Skin of body (tissue), 2 donors: ENCODE data around the gene COL24A1. TPM values are rescaled to one million over a fixed set of nuclear protein-coding genes. Genes with fewer than 3 reads are reported as not detected.
"Not testable (repeated sequence)": the region's sequence is repeated elsewhere in the genome, so short reads cannot be mapped to it uniquely, and the experiment has no call there.

Experiments used
- DNase-seq: peaks from one replicate; lab custom pipeline; 2025; lab: John Stamatoyannopoulos, UW
- total RNA-seq: library from RNA; depleted of rRNA; stranded (reverse); fragments of >200 nt; gene quantifications from one replicate; pipeline ENCODE4 v1.2.3, GENCODE V29; 2014

COL24A1 gene
- total RNA-seq, 1 donor from 2014 or later = 5.6 TPM

- no peak for DNase-seq
Measured at GRCh38 chr1:86084998-86085397, 71.6 kb downstream of the COL24A1 start.

GRCh38 chr1:86082183-86082582, 74.4 kb downstream of the COL24A1 start:
- no peak for DNase-seq

GRCh38 chr1:86072474-86072873, 84.1 kb downstream of the COL24A1 start:
- not testable (repeated sequence) for DNase-seq

- not testable (repeated sequence) for DNase-seq
Measured at GRCh38 chr1:86071870-86072269, 84.7 kb downstream of the COL24A1 start.

- DNase-seq = no peak
Measured at GRCh38 chr1:86069757-86070145, 86.8 kb downstream of the COL24A1 start.

GRCh38 chr1:86068841-86069756, 87.5 kb downstream of the COL24A1 start:
- DNase-seq = no peak

- peak; percentile 6 for DNase-seq
Measured at GRCh38 chr1:86068271-86068721, 88.3 kb downstream of the COL24A1 start.

GRCh38 chr1:86067626-86068025, 88.9 kb downstream of the COL24A1 start:
- peak; percentile 54 for DNase-seq

GRCh38 chr1:86064899-86065298, 91.7 kb downstream of the COL24A1 start:
- DNase-seq = no peak

GRCh38 chr1:86063721-86064120, 92.9 kb downstream of the COL24A1 start:
- no peak for DNase-seq

GRCh38 chr1:86062453-86062852, 94.1 kb downstream of the COL24A1 start:
- DNase-seq = no peak

GRCh38 chr1:86061551-86061990, 95.0 kb downstream of the COL24A1 start:
- peak; percentile 78 for DNase-seq

GRCh38 chr1:86054396-86054795, 102.2 kb downstream of the COL24A1 start:
- no peak for DNase-seq

GRCh38 chr1:86052948-86053698, 103.4 kb downstream of the COL24A1 start:
- DNase-seq = no peak

GRCh38 chr1:86035101-86035500, 121.5 kb downstream of the COL24A1 start:
- no peak for DNase-seq

- no peak for DNase-seq
Measured at GRCh38 chr1:86030180-86030579, 126.4 kb downstream of the COL24A1 start.

- DNase-seq = peak; percentile 67
Measured at GRCh38 chr1:86018283-86018923, 138.2 kb downstream of the COL24A1 start.

- DNase-seq = no peak
Measured at GRCh38 chr1:86016076-86016759, 140.4 kb downstream of the COL24A1 start.

GRCh38 chr1:86015375-86015774, 141.2 kb downstream of the COL24A1 start:
- DNase-seq = no peak

- peak; percentile 60 for DNase-seq
Measured at GRCh38 chr1:86000601-86001000, 156.0 kb downstream of the COL24A1 start.
